HepG2 (cell line): ENCODE results near the gene VAT1L. TPM values are rescaled to one million over a fixed set of nuclear protein-coding genes. Genes with fewer than 3 reads are reported as not detected.

Source experiments
- ATAC-seq: fragments of 200-7000 bp; cut with Tn5 transposase; 3 replicates; pipeline ENCODE4 v1.9.1; 2020; ENCODE audit warnings: mild to moderate bottlenecking, moderate library complexity
- BruUV-seq: library from RNA; stranded (reverse); fragments of 400-500 nt; replicated peaks from 2 replicates; lab custom pipeline; 2021; lab: Mats Ljungman, UMichigan
- CTCF ChIA-PET: fragments of 300-600 bp; formaldehyde crosslinking; extraction: SDS; loops from one replicate; lab custom pipeline; 2021; ENCODE audit warnings: low total read pairs, inconsistent platforms, low intra/inter-chr PET ratio; lab: Yijun Ruan, JAX
- POLR2A ChIA-PET: fragments of 350-600 bp; sonication (Branson Sonifier 250); formaldehyde crosslinking; loops from one replicate; lab custom pipeline; 2020; ENCODE audit warnings: antibody characterized with exemption, inconsistent platforms; lab: Yijun Ruan, JAX
- DNase-seq: peaks from one replicate; pipeline ENCODE4 v3.0.0-alpha.2; 2015; ENCODE audit warnings: low spot score
- FAIRE-seq: peaks from 3 replicates; lab custom pipeline; 2011; peaks lifted over from hg19 to GRCh38; lab: Jason Lieb, UNC
- H2AFZ ChIP-seq: one replicate; pipeline ENCODE4 v1.6.1; 2011; ENCODE audit warnings: low read length, inconsistent platforms
- H3K27ac ChIP-seq: fragments of 300-600 bp; 3 replicates; pipeline ENCODE4 v1.8.0; 2011; ENCODE audit warnings: mixed run types, mild to moderate bottlenecking, mixed read lengths, low read length, inconsistent platforms; ENCODE audit not compliant: insufficient read depth; ENCODE audit errors: extremely low read length
- H3K27me3 ChIP-seq, 2 experiments: fragments of 200-600 bp in 1 of 2; 2 replicates in 1 of 2; 3 replicates in 1 of 2; pipeline versions ENCODE4 v1.6.0 to v1.8.0; 2011; ENCODE audit warnings: low read length in 2 of 2, mild to moderate bottlenecking in 2 of 2, moderate library complexity in 2 of 2, inconsistent platforms in 1 of 2; ENCODE audit not compliant: insufficient read depth in 2 of 2, control insufficient read depth in 1 of 2
- H3K36me3 ChIP-seq, 2 experiments: fragments of 200-600 bp in 1 of 2; replicated peaks in 1 of 2; 2 replicates in 1 of 2; 3 replicates in 1 of 2; pipeline versions ENCODE4 v1.5.1 to v1.8.0; 2011; ENCODE audit warnings: low read length in 2 of 2, inconsistent platforms in 1 of 2; ENCODE audit not compliant: insufficient read depth in 2 of 2, control insufficient read depth in 1 of 2
- H3K4me1 ChIP-seq: 2 replicates; pipeline ENCODE4 v1.5.1; 2012; ENCODE audit warnings: low read length, inconsistent platforms; ENCODE audit not compliant: insufficient read depth
- H3K4me2 ChIP-seq: 2 replicates; pipeline ENCODE4 v1.6.0; 2011; ENCODE audit warnings: low read depth, low read length, inconsistent platforms
- H3K4me3 ChIP-seq, 3 experiments: fragments of 200-600 bp in 1 of 3; sonication (generic), shearing (Covaris generic) in 1 of 3; replicated peaks in 1 of 3; 2 replicates each; pipeline ENCODE4 v1.5.1; 2011 to 2016; ENCODE audit warnings: low read length in 3 of 3, inconsistent platforms in 2 of 3, low read depth in 2 of 3, mild to moderate bottlenecking in 2 of 3, control low read depth in 1 of 3, mixed read lengths in 1 of 3; ENCODE audit not compliant: insufficient read depth in 1 of 3
- H3K79me2 ChIP-seq: one replicate; pipeline ENCODE4 v1.6.1; 2011; ENCODE audit warnings: low read length, inconsistent platforms; ENCODE audit not compliant: insufficient read depth
- H3K9ac ChIP-seq: 2 replicates; pipeline ENCODE4 v1.6.0; 2011; ENCODE audit warnings: mild to moderate bottlenecking, low read depth, low read length, inconsistent platforms; ENCODE audit not compliant: insufficient read depth
- H3K9me3 ChIP-seq: 2 replicates; pipeline ENCODE4 v1.5.1; 2012; ENCODE audit warnings: mild to moderate bottlenecking, low read length
- H4K20me1 ChIP-seq: 2 replicates; pipeline ENCODE4 v1.6.0; 2011; ENCODE audit warnings: inconsistent platforms, mild to moderate bottlenecking, low read length, moderate library complexity; ENCODE audit not compliant: insufficient read depth
- ARNTL ChIP-seq: sonication (generic); formaldehyde crosslinking; IDR thresholded peaks from 2 replicates; pipeline ENCODE4 v1.4.0; 2020; ENCODE audit warnings: mild to moderate bottlenecking, missing genetic modification reagents
- EED ChIP-seq: sonication (generic); formaldehyde crosslinking; IDR thresholded peaks from 2 replicates; pipeline ENCODE4 v1.5.0; 2020; ENCODE audit warnings: mild to moderate bottlenecking, missing genetic modification reagents
- FOXA3 ChIP-seq: IDR thresholded peaks from 2 replicates; pipeline ENCODE4 v1.6.1; 2016; ENCODE audit warnings: missing genetic modification reagents, missing compliant biosample characterization
- HOXA7 ChIP-seq: sonication (generic); formaldehyde crosslinking; IDR thresholded peaks from 2 replicates; pipeline ENCODE4 v1.8.1; 2022; ENCODE audit warnings: mild to moderate bottlenecking, missing genetic modification reagents, moderate library complexity
- MYNN ChIP-seq: sonication (generic); formaldehyde crosslinking; IDR thresholded peaks from 2 replicates; pipeline ENCODE4 v1.4.0; 2020; ENCODE audit warnings: mild to moderate bottlenecking, low read depth, missing genetic modification reagents
- NFRKB ChIP-seq: fragments of 450-650 bp; IDR thresholded peaks from 2 replicates; pipeline ENCODE4 v1.6.1; 2017
- PHF8 ChIP-seq: sonication (generic); formaldehyde crosslinking; IDR thresholded peaks from 2 replicates; pipeline ENCODE4 v1.5.0; 2020; ENCODE audit warnings: missing genetic modification reagents
- TGIF2 ChIP-seq: IDR thresholded peaks from 2 replicates; pipeline ENCODE4 v1.6.1; 2016; ENCODE audit warnings: control low read depth, missing compliant biosample characterization
- ZNF136 ChIP-seq: sonication (generic); formaldehyde crosslinking; IDR thresholded peaks from 2 replicates; pipeline ENCODE4 v1.8.1; 2022; ENCODE audit warnings: low read depth, mild to moderate bottlenecking, moderate library complexity, missing genetic modification reagents
- ZNF224 ChIP-seq: sonication (generic); formaldehyde crosslinking; IDR thresholded peaks from 2 replicates; pipeline ENCODE4 v1.5.0; 2020; ENCODE audit warnings: mild to moderate bottlenecking, missing genetic modification reagents
- ZNF251 ChIP-seq: sonication (generic); formaldehyde crosslinking; IDR thresholded peaks from 2 replicates; pipeline ENCODE4 v1.9.0; 2021; ENCODE audit warnings: mild to moderate bottlenecking, missing genetic modification reagents
- ZNF367 ChIP-seq: sonication (generic); formaldehyde crosslinking; IDR thresholded peaks from 2 replicates; pipeline ENCODE4 v1.4.0; 2020; ENCODE audit warnings: missing genetic modification reagents, borderline replicate concordance
- ZNF792 ChIP-seq: IDR thresholded peaks from 2 replicates; pipeline ENCODE4 v1.6.1; 2016
- ZSCAN21 ChIP-seq: sonication (generic); formaldehyde crosslinking; IDR thresholded peaks from 2 replicates; pipeline ENCODE4 v1.8.0; 2022; ENCODE audit warnings: mild to moderate bottlenecking, missing genetic modification reagents, moderate library complexity, borderline replicate concordance
- WGBS: methylation state at CpG from one replicate; pipeline ENCODE4 v1.1.6; 2017; ENCODE audit warnings: low lambda C conversion rate; 5-methylcytosine and 5-hydroxymethylcytosine counted together
- in situ Hi-C: cut with HindIII; loops from 2 replicates; pipeline ENCODE4 v1.10.0; 2017; ENCODE audit warnings: low pct_unique_long_range_greater_than_20kb; ENCODE audit not compliant: extremely low pct_ligation_motif_present
- intact Hi-C: fragments of 100-400 bp; cut with micrococcal nuclease; formaldehyde crosslinking; loops from one replicate; pipeline ENCODE4 v1.10.0; 2022; ENCODE audit not compliant: unreplicated experiment
- polyA plus RNA-seq, 8 experiments: library from polyadenylated mRNA; depleted of rRNA in 3 of 8; stranded (reverse) in 7 of 8; unstranded in 1 of 8; fragments of >200 nt; fragmentation: Illumina TruSeq in 4 of 8; extraction: Trizol in 4 of 8; gene quantifications; 2 replicates each; pipeline versions ENCODE4 v1.2.1 to v1.2.3, GENCODE V29; 2011 to 2016; ENCODE audit warnings: low read depth in 4 of 8, missing spikeins in 1 of 8, mixed read lengths in 1 of 8; ENCODE audit not compliant: insufficient read depth in 1 of 8
- total RNA-seq, 5 experiments: library from RNA; depleted of rRNA; stranded (reverse); fragments of >200 nt; fragmentation: Illumina TruSeq; extraction: Trizol; gene quantifications; 2 replicates each; pipeline ENCODE4 v1.2.3, GENCODE V29; 2016; ENCODE audit warnings: low read depth in 1 of 5
- TF ChIP-seq, protein P1 (sequence below): sonication (generic); formaldehyde crosslinking; IDR thresholded peaks from 2 replicates; pipeline ENCODE4 v1.8.0; 2023; ENCODE audit warnings: mild to moderate bottlenecking, missing genetic modification reagents
- TF ChIP-seq, protein P2 (sequence below): sonication (generic); formaldehyde crosslinking; IDR thresholded peaks from 2 replicates; pipeline ENCODE4 v1.4.0; 2020; ENCODE audit warnings: mild to moderate bottlenecking, missing genetic modification reagents
- TF ChIP-seq, protein P3 (sequence below): sonication (generic); formaldehyde crosslinking; IDR thresholded peaks from 2 replicates; pipeline ENCODE4 v1.4.0; 2020; ENCODE audit warnings: missing genetic modification reagents

Gene VAT1L
- total and polyA plus RNA-seq, 2 of the 13 experiments (the other 11 are each of a cell fraction or from before 2014, with no cell fraction given), result not detected

DNA sequence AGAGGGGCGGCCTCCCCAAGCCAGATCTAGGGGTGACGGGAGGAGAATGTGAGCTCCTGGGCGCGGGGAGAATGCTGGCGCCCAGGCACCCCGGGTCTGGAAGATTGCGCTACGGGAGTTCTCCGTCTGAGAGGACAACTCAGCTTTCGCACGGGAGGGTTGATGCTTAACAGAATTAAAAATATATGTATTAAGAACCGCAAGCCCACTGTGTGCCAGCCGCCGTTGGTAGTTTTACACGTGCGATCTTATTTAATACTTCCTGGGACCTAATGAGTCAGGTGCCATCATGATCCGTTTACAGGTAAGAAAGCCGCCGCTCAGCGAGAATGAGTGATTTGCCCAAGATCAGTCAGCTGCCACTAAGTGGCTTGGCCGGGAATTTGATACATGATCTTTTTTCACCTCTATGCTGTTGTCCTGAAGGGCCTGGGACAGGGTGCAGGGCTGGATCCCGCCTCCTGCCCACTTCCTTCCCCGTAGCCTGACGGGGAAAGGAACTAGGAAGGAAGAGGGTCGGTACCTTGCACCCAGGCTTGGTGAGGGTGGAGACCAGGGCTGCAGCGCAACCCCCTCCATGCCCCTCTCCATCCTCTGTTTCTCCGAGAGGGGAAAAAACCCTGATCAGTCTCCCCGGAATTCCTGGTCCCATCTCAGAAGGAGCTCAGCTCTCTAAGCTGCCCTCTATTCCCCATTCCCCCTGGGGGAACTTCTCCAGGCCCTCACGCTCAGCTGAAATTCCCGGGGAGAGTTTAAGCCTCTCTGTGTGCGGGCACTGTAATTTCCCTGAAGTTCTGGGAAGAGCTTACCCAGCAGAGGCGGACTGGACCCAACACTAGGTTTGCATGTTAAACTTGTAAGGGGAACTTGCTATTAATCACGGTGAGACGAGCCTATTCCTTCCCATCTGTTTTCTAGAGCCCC lies 983 bp downstream of the VAT1L start:
- CTCF ChIA-PET, result no interaction called here

More for the DNA sequence above, 983 bp downstream of the VAT1L start:
- H3K36me3 ChIP-seq, result no peaks in the 10 kb centered on the region
- H3K4me1 ChIP-seq, result peaks cover 6% of the 10 kb centered on the region
- H3K27me3 ChIP-seq, result peaks cover 4 to 48% of the 10 kb centered on the region in 2 experiments; a peak in 4 of 5 replicates
- H4K20me1 ChIP-seq, result no peaks in the 10 kb centered on the region
- H3K4me2 ChIP-seq, result no peak overlapping the region
- no peak overlapping the region for H2AFZ ChIP-seq
- no TSS peak for BruUV-seq
- no peak overlapping the region for H3K27ac ChIP-seq
- TF ChIP-seq ZNF224 (CRISPR knock-in tag), result no peak
- no peak for TF ChIP-seq FOXA3
- TF ChIP-seq, protein P1, sequence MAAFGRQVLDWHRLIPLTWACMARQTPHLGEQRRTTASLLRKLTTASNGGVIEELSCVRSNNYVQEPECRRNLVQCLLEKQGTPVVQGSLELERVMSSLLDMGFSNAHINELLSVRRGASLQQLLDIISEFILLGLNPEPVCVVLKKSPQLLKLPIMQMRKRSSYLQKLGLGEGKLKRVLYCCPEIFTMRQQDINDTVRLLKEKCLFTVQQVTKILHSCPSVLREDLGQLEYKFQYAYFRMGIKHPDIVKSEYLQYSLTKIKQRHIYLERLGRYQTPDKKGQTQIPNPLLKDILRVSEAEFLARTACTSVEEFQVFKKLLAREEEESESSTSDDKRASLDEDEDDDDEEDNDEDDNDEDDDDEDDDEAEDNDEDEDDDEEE (CRISPR knock-in tag), result no peak
- no peak for TF ChIP-seq EED (CRISPR knock-in tag)
- TF ChIP-seq PHF8 (CRISPR knock-in tag), result no peak
- no peak for TF ChIP-seq NFRKB
- TF ChIP-seq ZNF792 (CRISPR knock-in tag), result no peak
- TF ChIP-seq, protein P2, sequence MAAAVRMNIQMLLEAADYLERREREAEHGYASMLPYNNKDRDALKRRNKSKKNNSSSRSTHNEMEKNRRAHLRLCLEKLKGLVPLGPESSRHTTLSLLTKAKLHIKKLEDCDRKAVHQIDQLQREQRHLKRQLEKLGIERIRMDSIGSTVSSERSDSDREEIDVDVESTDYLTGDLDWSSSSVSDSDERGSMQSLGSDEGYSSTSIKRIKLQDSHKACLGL, result no peak
- no peak for TF ChIP-seq ZSCAN21 (CRISPR knock-in tag)
- TF ChIP-seq ZNF136 (CRISPR knock-in tag), result no peak
- TF ChIP-seq ARNTL (CRISPR knock-in tag), result no peak
- no peak for TF ChIP-seq ZNF251 (CRISPR knock-in tag)
- TF ChIP-seq HOXA7 (CRISPR knock-in tag), result no peak
- TF ChIP-seq, protein P3, sequence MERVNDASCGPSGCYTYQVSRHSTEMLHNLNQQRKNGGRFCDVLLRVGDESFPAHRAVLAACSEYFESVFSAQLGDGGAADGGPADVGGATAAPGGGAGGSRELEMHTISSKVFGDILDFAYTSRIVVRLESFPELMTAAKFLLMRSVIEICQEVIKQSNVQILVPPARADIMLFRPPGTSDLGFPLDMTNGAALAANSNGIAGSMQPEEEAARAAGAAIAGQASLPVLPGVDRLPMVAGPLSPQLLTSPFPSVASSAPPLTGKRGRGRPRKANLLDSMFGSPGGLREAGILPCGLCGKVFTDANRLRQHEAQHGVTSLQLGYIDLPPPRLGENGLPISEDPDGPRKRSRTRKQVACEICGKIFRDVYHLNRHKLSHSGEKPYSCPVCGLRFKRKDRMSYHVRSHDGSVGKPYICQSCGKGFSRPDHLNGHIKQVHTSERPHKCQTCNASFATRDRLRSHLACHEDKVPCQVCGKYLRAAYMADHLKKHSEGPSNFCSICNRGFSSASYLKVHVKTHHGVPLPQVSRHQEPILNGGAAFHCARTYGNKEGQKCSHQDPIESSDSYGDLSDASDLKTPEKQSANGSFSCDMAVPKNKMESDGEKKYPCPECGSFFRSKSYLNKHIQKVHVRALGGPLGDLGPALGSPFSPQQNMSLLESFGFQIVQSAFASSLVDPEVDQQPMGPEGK, result no peak
- no peak for TF ChIP-seq MYNN
- TF ChIP-seq TGIF2 (CRISPR knock-in tag), result no peak
- no peak for TF ChIP-seq ZNF367
- H3K9ac ChIP-seq, result no peak overlapping the region
- H3K9me3 ChIP-seq, result no peaks in the 10 kb centered on the region
- no peak overlapping the region for H3K4me3 ChIP-seq
- in situ Hi-C loops, result loop anchor here (25.0 kb wide), 1 partner anchor 173 kb away; no protein-coding TSS in a partner anchor
- WGBS, result 33% methylated on average over 31 of the region's 34 CpGs
- no peaks in the 10 kb centered on the region for H3K79me2 ChIP-seq
- POLR2A ChIA-PET, result no interaction called here
- no peak for DNase-seq
- ATAC-seq, result no peak
- intact Hi-C loops, result no loop called here
- no peak for FAIRE-seq
